GM12873 (cell line): ENCODE measurements around the gene KL.

Source experiments
- TF ChIP-seq, protein P1 (sequence below): IDR thresholded peaks from 2 replicates; pipeline ENCODE4 v1.5.1; 2012; ENCODE audit warnings: low read depth, mild to moderate bottlenecking, moderate library complexity, low read length, control low read depth; ENCODE audit not compliant: insufficient read depth; ENCODE audit errors: missing control alignments

The KL gene

DNA sequence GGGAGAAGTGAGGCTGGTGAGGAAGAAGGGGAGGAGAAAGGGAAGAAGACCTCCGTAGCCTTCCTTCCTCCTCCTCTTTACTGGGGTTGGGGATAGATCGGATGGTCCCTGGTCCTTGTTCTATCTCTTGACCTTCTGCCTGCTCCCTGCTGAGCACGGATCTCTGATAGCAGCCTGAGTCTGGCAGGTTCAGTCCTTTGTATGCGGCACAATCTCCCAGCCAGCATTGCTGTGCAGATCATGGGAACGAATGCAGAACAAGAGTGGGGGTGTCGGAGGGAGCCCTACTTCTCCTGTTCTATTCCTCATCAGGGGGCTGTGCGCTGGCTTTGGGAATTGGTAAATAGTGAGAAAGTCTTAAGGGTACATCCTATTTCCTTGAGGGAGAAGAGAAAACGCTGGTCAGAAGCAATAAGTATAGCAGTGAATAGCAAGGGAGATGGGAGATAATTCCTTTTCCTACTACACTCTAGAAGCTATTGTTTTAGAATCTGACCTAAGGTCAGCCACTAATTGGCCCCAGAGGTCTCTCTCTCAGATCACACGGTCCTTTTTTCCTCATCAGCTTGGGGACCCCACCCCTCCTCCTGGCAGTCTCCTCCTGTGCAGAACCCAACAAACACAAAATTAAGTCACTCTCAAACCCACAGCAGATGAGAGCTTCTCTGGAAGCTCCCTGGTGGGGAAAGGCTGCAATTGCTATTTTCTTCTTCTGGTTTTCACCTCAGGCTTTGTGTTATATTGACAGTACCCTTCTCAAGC, 41.0 kb downstream of the KL start:
- TF ChIP-seq, protein P1, sequence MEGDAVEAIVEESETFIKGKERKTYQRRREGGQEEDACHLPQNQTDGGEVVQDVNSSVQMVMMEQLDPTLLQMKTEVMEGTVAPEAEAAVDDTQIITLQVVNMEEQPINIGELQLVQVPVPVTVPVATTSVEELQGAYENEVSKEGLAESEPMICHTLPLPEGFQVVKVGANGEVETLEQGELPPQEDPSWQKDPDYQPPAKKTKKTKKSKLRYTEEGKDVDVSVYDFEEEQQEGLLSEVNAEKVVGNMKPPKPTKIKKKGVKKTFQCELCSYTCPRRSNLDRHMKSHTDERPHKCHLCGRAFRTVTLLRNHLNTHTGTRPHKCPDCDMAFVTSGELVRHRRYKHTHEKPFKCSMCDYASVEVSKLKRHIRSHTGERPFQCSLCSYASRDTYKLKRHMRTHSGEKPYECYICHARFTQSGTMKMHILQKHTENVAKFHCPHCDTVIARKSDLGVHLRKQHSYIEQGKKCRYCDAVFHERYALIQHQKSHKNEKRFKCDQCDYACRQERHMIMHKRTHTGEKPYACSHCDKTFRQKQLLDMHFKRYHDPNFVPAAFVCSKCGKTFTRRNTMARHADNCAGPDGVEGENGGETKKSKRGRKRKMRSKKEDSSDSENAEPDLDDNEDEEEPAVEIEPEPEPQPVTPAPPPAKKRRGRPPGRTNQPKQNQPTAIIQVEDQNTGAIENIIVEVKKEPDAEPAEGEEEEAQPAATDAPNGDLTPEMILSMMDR, result peak; percentile 58

DNA sequence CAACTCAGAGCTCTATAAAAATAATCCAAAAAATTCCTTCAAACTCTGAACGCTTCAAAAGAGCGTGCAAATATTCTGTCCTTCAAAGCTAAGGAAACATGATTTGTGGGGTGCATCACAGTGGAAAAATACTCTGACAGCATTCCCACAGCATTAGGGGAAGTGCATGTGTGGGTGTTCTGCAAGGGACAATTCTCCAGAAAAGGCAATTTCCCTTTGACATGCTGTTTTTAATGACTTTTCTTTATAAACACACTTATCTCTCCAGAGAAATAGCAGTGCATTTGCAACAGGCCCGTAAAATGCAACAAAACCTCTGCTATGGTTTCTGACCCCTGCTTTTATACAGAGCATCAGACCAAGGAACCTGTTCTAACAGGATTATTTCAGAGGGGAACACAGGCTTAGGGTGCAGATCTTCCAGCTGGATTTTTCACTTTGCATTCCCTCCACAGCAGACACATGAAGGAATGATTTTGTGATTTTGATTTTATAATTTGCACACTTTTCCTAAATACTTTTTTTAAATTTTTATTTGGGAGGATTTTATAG, 42.6 kb downstream of the KL start:
- TF ChIP-seq, protein P1, result no peak

DNA sequence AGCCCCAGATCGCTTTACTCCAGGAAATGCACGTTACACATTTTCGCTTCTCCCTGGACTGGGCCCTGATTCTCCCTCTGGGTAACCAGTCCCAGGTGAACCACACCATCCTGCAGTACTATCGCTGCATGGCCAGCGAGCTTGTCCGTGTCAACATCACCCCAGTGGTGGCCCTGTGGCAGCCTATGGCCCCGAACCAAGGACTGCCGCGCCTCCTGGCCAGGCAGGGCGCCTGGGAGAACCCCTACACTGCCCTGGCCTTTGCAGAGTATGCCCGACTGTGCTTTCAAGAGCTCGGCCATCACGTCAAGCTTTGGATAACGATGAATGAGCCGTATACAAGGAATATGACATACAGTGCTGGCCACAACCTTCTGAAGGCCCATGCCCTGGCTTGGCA, 44.6 kb downstream of the KL start:
- TF ChIP-seq, protein P1, result no peak

DNA sequence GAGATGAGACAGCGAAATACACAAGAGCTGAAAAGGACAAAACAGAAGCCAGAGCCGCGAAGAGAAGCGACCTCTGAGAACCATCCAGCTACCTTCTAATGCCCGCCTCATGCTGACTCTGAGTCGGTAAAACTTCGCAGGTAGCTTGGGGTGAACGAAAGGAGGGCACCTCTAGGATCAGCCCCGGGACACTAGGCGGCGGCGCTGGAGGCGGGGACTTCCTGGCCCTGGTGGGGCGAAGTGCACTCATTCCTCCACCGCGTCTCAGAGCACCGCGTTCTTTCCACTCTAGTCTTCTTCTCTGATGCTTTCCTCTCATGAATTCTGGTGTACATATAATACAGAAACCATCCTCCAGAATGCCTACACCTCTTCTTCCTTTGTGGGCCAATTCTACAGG, 50.1 kb downstream of the KL start:
- TF ChIP-seq, protein P1, result no peak

DNA sequence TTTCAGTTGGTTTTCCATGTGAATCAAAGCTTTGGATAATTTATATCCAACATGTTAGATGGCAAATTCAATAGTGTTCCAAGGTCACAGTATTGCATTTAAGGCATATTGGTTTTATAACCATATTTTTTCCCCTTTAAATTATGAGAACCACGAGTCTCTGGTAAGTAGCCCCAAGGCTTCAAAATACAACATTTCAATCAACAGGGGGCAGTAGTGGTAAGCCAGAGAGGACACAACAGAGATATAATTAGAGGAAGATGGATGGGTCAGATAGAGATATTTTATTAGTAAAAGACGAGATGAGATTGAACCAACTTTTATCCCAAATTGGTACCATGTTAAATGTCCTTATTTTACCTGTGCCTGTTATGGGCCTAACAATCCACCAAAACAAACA, 53.1 kb downstream of the KL start:
- TF ChIP-seq, protein P1, result peak; percentile 28

DNA sequence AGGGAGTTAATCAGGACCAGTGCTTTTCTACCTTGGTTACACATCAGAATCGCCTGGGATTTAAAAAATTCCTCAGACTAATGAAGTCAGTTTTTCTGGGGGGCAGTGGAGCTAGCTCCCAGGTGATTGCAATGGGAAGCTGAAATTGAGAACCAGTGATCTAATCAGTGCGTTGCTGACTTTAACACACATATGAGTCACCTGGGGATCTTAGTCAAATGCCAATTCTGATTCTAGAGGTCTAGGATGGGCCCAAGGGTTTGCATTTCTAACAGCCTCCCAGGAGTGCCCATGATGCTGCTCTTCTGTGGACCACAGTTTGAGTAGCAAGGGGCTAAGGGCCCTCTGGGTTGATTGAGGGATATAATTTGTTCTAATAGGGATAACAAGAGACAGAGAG, 54.5 kb downstream of the KL start:
- TF ChIP-seq, protein P1, result no peak

DNA sequence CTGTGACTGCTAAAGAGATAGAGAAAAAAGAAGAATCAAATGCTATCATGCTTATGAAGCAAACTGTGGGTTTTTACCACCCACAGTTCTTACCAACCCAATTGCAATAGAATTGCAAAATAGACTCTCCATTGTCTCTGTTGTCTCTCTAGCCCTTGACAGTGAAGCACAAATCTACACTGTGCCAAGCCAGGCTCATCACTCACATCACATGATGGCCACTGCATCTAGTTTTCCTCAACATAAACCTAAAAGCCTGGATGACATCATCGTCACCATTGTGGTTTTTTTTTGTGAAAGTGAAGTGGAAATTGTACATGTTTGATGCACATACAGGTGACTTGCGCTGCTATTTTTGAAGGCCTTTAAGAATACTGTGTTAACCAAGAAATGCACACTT, 56.1 kb downstream of the KL start:
- TF ChIP-seq, protein P1, result no peak
